ENCODE results near the gene TBX6. TPM values are rescaled to one million over a fixed set of nuclear protein-coding genes. Genes with fewer than 3 reads are reported as not detected.

TBX6 gene
- total RNA-seq, 2 donors from 2014 or later: 3.0 to 6.3 TPM

DNA sequence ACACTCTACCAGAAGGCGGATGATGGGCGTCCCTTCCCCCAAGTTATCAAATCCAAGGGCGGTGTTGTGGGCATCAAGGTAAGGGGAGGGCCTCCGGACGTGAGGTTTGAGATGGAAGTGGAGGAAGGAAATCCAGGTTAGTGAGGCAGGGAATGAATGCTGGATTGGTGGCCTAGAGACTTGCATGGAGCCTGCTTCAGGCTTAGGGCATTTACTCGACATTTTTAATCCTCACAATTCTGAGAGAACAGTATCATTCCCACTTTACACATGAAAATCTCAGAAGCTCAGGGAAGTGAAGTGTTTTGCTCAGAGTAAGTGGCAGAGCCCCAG lies 24.2 kb downstream of the TBX6 start:
- Mint-ChIP-seq H3K27ac (no peak overlapping the region), H3K36me3 (ENCODE audit: low read depth) (peaks cover 57% of the 10 kb centered on the region), H3K9me3 (no peaks in the 10 kb centered on the region), H3K4me3 (peak overlapping the region; percentile 87), H3K27me3 (ENCODE audit: insufficient read depth) (no peaks in the 10 kb centered on the region), H3K4me1 (peaks cover 18% of the 10 kb centered on the region)
- H3K4me1 ChIP-seq (ENCODE audit: control insufficient read depth, insufficient read depth, low read length): peaks cover 8% of the 10 kb centered on the region
- 86 to 97% methylated on average over 1 to 6 of the region's 6 CpGs for WGBS, 2 experiments (ENCODE audit: insufficient coverage in 1 of 2, insufficient read length in 1 of 2)
- H3K27me3 ChIP-seq (ENCODE audit: control insufficient read depth, insufficient read depth, low read length, poor library complexity, severe bottlenecking): no peaks in the 10 kb centered on the region
- H3K36me3 ChIP-seq (ENCODE audit: control insufficient read depth, insufficient read depth, low read length): peaks cover 58% of the 10 kb centered on the region
- H3K9ac ChIP-seq (ENCODE audit: extremely low read depth, low read length, poor library complexity, severe bottlenecking): no peak overlapping the region
- TF ChIP-seq CTCF (conservative IDR thresholded peaks at IDR 0.05): no peak
- H3K9me3 ChIP-seq (ENCODE audit: control insufficient read depth, low read length): no peaks in the 10 kb centered on the region
- peak overlapping the region; percentile 82 for H3K4me3 ChIP-seq (ENCODE audit: low read length)
- no peak for DNase-seq
- no peak overlapping the region for H3K27ac ChIP-seq (ENCODE audit: low read depth, low read length)

GRCh38 chr16:30066761-30067583 lies 24.8 kb downstream of the TBX6 start:
- DNase-seq: no peak
- peaks cover 53% of the 10 kb centered on the region for H3K36me3 Mint-ChIP-seq (ENCODE audit: low read depth)
- 78 to 85% methylated on average over 12 to 21 of the region's 21 CpGs for WGBS, 2 experiments (ENCODE audit: insufficient coverage in 1 of 2, insufficient read length in 1 of 2)
- Histone ChIP-seq H3K27me3 (ENCODE audit: control insufficient read depth, insufficient read depth, low read length, poor library complexity, severe bottlenecking) (no peaks in the 10 kb centered on the region), H3K4me3 (ENCODE audit: low read length) (peak overlapping the region; percentile 82), H3K9ac (ENCODE audit: extremely low read depth, low read length, poor library complexity, severe bottlenecking) (peak overlapping the region; percentile 94), H3K27ac (ENCODE audit: low read depth, low read length) (no peak overlapping the region), H3K9me3 (ENCODE audit: control insufficient read depth, low read length) (no peaks in the 10 kb centered on the region), H3K4me1 (ENCODE audit: control insufficient read depth, insufficient read depth, low read length) (peaks cover 8% of the 10 kb centered on the region), H3K36me3 (ENCODE audit: control insufficient read depth, insufficient read depth, low read length) (peaks cover 52% of the 10 kb centered on the region)
- no peaks in the 10 kb centered on the region for H3K27me3 Mint-ChIP-seq (ENCODE audit: insufficient read depth)
- H3K4me3 Mint-ChIP-seq: peak overlapping the region; percentile 87
- peak overlapping the region; percentile 92 for H3K27ac Mint-ChIP-seq
- peaks cover 18% of the 10 kb centered on the region for H3K4me1 Mint-ChIP-seq
- no peaks in the 10 kb centered on the region for H3K9me3 Mint-ChIP-seq
- no peak for TF ChIP-seq CTCF (conservative IDR thresholded peaks at IDR 0.05)

DNA sequence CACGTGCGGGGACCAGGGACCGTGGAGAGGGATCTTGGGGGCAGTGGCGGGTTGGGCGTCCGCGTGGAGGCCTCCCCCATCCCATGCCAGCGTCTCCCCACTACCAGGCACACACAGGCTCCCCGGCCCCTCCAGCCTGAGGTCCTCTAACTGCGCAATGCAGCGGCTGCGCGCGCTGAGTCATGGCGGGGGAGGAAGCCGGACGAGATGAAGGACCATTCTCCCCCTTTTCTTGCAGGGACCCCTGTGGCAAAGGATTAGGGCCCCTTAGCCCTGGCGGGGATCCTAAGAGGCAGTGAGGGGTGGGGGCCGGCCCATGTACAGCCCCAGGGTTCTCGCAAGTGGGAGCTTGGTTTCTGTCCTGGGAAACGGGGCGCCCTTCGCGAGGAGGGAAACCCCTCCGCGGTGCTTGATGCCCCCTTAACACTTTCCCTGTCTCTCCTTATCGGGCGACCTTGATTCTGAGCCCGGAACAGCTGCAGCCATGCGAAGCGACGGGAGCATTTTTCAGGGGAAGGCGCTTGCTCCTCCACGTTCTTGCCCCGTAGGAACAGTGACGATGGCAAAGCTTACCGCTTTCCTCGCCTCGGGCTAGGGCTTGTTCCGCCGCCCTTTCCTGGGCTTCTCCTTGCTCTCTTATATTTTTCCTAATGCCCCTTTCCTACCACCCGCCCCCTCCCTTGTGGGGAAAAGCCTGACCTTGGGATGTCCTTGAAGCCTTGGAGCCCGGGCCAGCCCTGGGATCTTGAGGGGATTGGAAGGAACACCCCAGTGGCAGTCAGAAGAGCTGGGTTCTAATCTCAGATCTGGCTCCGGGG lies 25.6 kb downstream of the TBX6 start:
- Histone ChIP-seq H3K4me1 (ENCODE audit: control insufficient read depth, insufficient read depth, low read length) (peaks cover 8% of the 10 kb centered on the region), H3K36me3 (ENCODE audit: control insufficient read depth, insufficient read depth, low read length) (peaks cover 44% of the 10 kb centered on the region), H3K27me3 (ENCODE audit: control insufficient read depth, insufficient read depth, low read length, poor library complexity, severe bottlenecking) (no peaks in the 10 kb centered on the region), H3K9me3 (ENCODE audit: control insufficient read depth, low read length) (no peaks in the 10 kb centered on the region), H3K4me3 (ENCODE audit: low read length) (peak overlapping the region; percentile 82), H3K9ac (ENCODE audit: extremely low read depth, low read length, poor library complexity, severe bottlenecking) (peak overlapping the region; percentile 94), H3K27ac (ENCODE audit: low read depth, low read length) (peak overlapping the region; percentile 85)
- H3K9me3 Mint-ChIP-seq: no peaks in the 10 kb centered on the region
- 1 to 3% methylated on average over 23 to 44 of the region's 44 CpGs for WGBS, 2 experiments (ENCODE audit: insufficient coverage in 1 of 2, insufficient read length in 1 of 2)
- no peaks in the 10 kb centered on the region for H3K27me3 Mint-ChIP-seq (ENCODE audit: insufficient read depth)
- no peak for DNase-seq
- peak overlapping the region; percentile 92 for H3K27ac Mint-ChIP-seq
- no peak for TF ChIP-seq CTCF (conservative IDR thresholded peaks at IDR 0.05)
- H3K4me3 Mint-ChIP-seq: peak overlapping the region; percentile 87
- H3K4me1 Mint-ChIP-seq: peaks cover 18% of the 10 kb centered on the region
- H3K36me3 Mint-ChIP-seq (ENCODE audit: low read depth): peaks cover 45% of the 10 kb centered on the region

Measured in endodermal cell (in vitro differentiated cells).